Testis (tissue), 2 donors: ENCODE measurements around the gene RSRP1.
"Not testable (repeated sequence)": the region's sequence is repeated elsewhere in the genome, so short reads cannot be mapped to it uniquely, and the experiment has no call there.

Experiments
- CTCF ChIP-seq, 3 experiments: fragments of 450-650 bp in 2 of 3; fragments of 200-600 bp in 1 of 3; sonication (generic) in 1 of 3; IDR thresholded peaks; one replicate each; pipeline ENCODE4 v1.5.1; 2016 to 2019; ENCODE audit warnings: antibody characterized with exemption in 3 of 3, mild to moderate bottlenecking in 2 of 3, moderate library complexity in 1 of 3
- POLR2A ChIP-seq: fragments of 450-650 bp; IDR thresholded peaks from one replicate; pipeline ENCODE4 v1.6.1; 2017; ENCODE audit warnings: antibody characterized with exemption, mild to moderate bottlenecking, moderate library complexity

- not testable (repeated sequence) for TF ChIP-seq CTCF (IDR thresholded peaks at IDR 0.05); POLR2A
Observed at GRCh38 chr1:25266554-25267287, 19.5 kb upstream of the RSRP1 start.
